ENCODE measurements around the gene NHLRC3. TPM values are rescaled to one million over a fixed set of nuclear protein-coding genes. Genes with fewer than 3 reads are reported as not detected.
A peak's percentile ranks its signal among the peaks of the same experiment; 100 is the strongest.

Gene NHLRC3
- total and polyA plus RNA-seq, 9 of the 15 experiments (the other 6 are each of a cell fraction or from before 2014, with no cell fraction given): 5.5 to 15.3 (median 9.0) TPM

- TF ChIP-seq RERE (CRISPR knock-in tag; IDR thresholded peaks at IDR 0.05; ENCODE audit: borderline replicate concordance) (no peak), SRSF9 (IDR thresholded peaks at IDR 0.05; ENCODE audit: borderline replicate concordance, low read depth, low read length) (no peak), ZBED1 (IDR thresholded peaks at IDR 0.05) (no peak), ATF7 (IDR thresholded peaks at IDR 0.05) (peak; percentile 35; the same call in 1 of the 2 replicates), MXI1 (IDR thresholded peaks at IDR 0.05; ENCODE audit: low read depth, low read length) (no peak), POLR2AphosphoS5 (IDR thresholded peaks at IDR 0.05; ENCODE audit: control insufficient read depth, insufficient read depth, low read depth, low read length) (peak; percentile 40; the same call in 1 of the 2 replicates), HOXB6 (CRISPR knock-in tag; IDR thresholded peaks at IDR 0.05; ENCODE audit: borderline replicate concordance) (no peak), ZNF584 (CRISPR knock-in tag; IDR thresholded peaks at IDR 0.05; ENCODE audit: low read depth) (no peak), ZNF449 (CRISPR knock-in tag; IDR thresholded peaks at IDR 0.05) (no peak), ELF2 (CRISPR knock-in tag; IDR thresholded peaks at IDR 0.05) (peak; percentile 75), NR2F6 (CRISPR knock-in tag; IDR thresholded peaks at IDR 0.05) (no peak), NFIX (CRISPR knock-in tag; IDR thresholded peaks at IDR 0.05; ENCODE audit: low read depth) (no peak), NBN (IDR thresholded peaks at IDR 0.05; ENCODE audit: low read depth) (0 out of 2 replicates have a peak, but pooled peaks have one; percentile 18), ATF2 (CRISPR knock-in tag; IDR thresholded peaks at IDR 0.05) (no peak), RNF2 (IDR thresholded peaks at IDR 0.05) (no peak; the same call in 1 of the 2 replicates), SNRNP70 (optimal IDR thresholded peaks at IDR 0.05; ENCODE audit: low read depth, low read length) (no peak), ZNF41 (CRISPR knock-in tag; conservative IDR thresholded peaks at IDR 0.05) (no peak), TBL1XR1 (IDR thresholded peaks at IDR 0.05; ENCODE audit: low read length in 2 of 2) (0 out of 4 replicates have a peak, but pooled peaks of 1 of the 2 experiments have one; percentile 20)
Measured at GRCh38 chr13:39037880-39038568, at the start of gene NHLRC3, which contains the start of gene PROSER1 (continued).
